GM15510 (cell line): Measurements from ENCODE around the gene GPR171.

Experiments
- POLR2A ChIP-seq: IDR thresholded peaks from 3 replicates; pipeline ENCODE4 v1.6.1; 2011; ENCODE audit warnings: borderline replicate concordance; ENCODE audit not compliant: insufficient read length; ENCODE audit errors: extremely low read depth

The GPR171 gene

GRCh38 chr3:151216641-151217607 lies 13.9 kb upstream of the GPR171 start:
- TF ChIP-seq POLR2A, result no peak

- TF ChIP-seq POLR2A, result no peak
Observed at GRCh38 chr3:151214459-151214858, 11.4 kb upstream of the GPR171 start.

- TF ChIP-seq POLR2A, result no peak
Observed at GRCh38 chr3:151213881-151214280, 10.9 kb upstream of the GPR171 start.

- no peak for TF ChIP-seq POLR2A
Observed at GRCh38 chr3:151213151-151213550, 10.1 kb upstream of the GPR171 start.

GRCh38 chr3:151210676-151211381 lies 7.8 kb upstream of the GPR171 start:
- TF ChIP-seq POLR2A, result no peak

GRCh38 chr3:151209654-151210053 lies 6.6 kb upstream of the GPR171 start:
- TF ChIP-seq POLR2A, result no peak

- TF ChIP-seq POLR2A, result no peak
Observed at GRCh38 chr3:151206201-151206600, 3.2 kb upstream of the GPR171 start.

GRCh38 chr3:151205482-151205881 lies 2.5 kb upstream of the GPR171 start:
- no peak for TF ChIP-seq POLR2A

GRCh38 chr3:151204530-151205402 lies 1.8 kb upstream of the GPR171 start:
- TF ChIP-seq POLR2A, result no peak

GRCh38 chr3:151201051-151201730 lies 1.8 kb downstream of the GPR171 start:
- TF ChIP-seq POLR2A, result no peak

GRCh38 chr3:151200586-151200985 lies 2.4 kb downstream of the GPR171 start:
- TF ChIP-seq POLR2A, result no peak

GRCh38 chr3:151199554-151200438 lies 3.2 kb downstream of the GPR171 start:
- TF ChIP-seq POLR2A, result no peak

- TF ChIP-seq POLR2A, result no peak
Observed at GRCh38 chr3:151198849-151199248, 4.2 kb downstream of the GPR171 start.
